Measurements from ENCODE around the gene SMIM20.
"Not testable (repeated sequence)": the region's sequence is repeated elsewhere in the genome, so short reads cannot be mapped to it uniquely, and the experiment has no call there.

The SMIM20 gene

GRCh38 chr4:25913851-25914669 lies at the start of gene SMIM20:
TSS of gene SMIM20 (plus strand) at chr4:25914220. CDS start at chr4:25914314, 94 bp downstream.
- FAIRE-seq = no peak

- FAIRE-seq = no peak
These were observed 48.4 kb upstream of the SMIM20 start for GRCh38 chr4:25865586-25865985.

- not testable (repeated sequence) for FAIRE-seq
These were observed 47.6 kb upstream of the SMIM20 start for GRCh38 chr4:25866401-25866800.

- no peak for FAIRE-seq
These were observed 46.2 kb upstream of the SMIM20 start for GRCh38 chr4:25867781-25868294.

- no peak for FAIRE-seq
These were observed 43.9 kb upstream of the SMIM20 start for GRCh38 chr4:25870081-25870480.

- FAIRE-seq = no peak
These were observed 41.0 kb upstream of the SMIM20 start for GRCh38 chr4:25872851-25873631.

GRCh38 chr4:25873632-25874129 lies 40.3 kb upstream of the SMIM20 start:
- FAIRE-seq = no peak

- FAIRE-seq = no peak
These were observed 39.4 kb upstream of the SMIM20 start for GRCh38 chr4:25874655-25875054.

- FAIRE-seq = no peak
These were observed 38.7 kb upstream of the SMIM20 start for GRCh38 chr4:25875281-25875745.

- no peak for FAIRE-seq
These were observed 35.3 kb upstream of the SMIM20 start for GRCh38 chr4:25878676-25879075.

GRCh38 chr4:25879091-25879584 lies 34.9 kb upstream of the SMIM20 start:
- no peak for FAIRE-seq

GRCh38 chr4:25879587-25879986 lies 34.4 kb upstream of the SMIM20 start:
- no peak for FAIRE-seq

GRCh38 chr4:25879991-25880651 lies 33.9 kb upstream of the SMIM20 start:
- FAIRE-seq = no peak

- FAIRE-seq = no peak
These were observed 32.8 kb upstream of the SMIM20 start for GRCh38 chr4:25881193-25881592.

- no peak for FAIRE-seq
These were observed 31.8 kb upstream of the SMIM20 start for GRCh38 chr4:25882226-25882625.

- FAIRE-seq = no peak
These were observed 30.5 kb upstream of the SMIM20 start for GRCh38 chr4:25883565-25883964.

- no peak for FAIRE-seq
These were observed 29.8 kb upstream of the SMIM20 start for GRCh38 chr4:25884031-25884782.

- FAIRE-seq = no peak
These were observed 25.2 kb upstream of the SMIM20 start for GRCh38 chr4:25888781-25889180.

- no peak for FAIRE-seq
These were observed 24.2 kb upstream of the SMIM20 start for GRCh38 chr4:25889589-25890503.

- no peak for FAIRE-seq
These were observed 23.2 kb upstream of the SMIM20 start for GRCh38 chr4:25890571-25891485.

Data from TTC549 (cell line).